Muscle of leg (tissue), 11 donors: ENCODE measurements around the gene ISOC1. TPM values are rescaled to one million over a fixed set of nuclear protein-coding genes. Genes with fewer than 3 reads are reported as not detected.

Source experiments
- DNase-seq: peaks from one replicate; pipeline ENCODE4 v3.0.0; 2013
- H3K27ac ChIP-seq: one replicate; pipeline ENCODE4 v1.5.1; 2013; ENCODE audit warnings: mild to moderate bottlenecking, low read length, control low read depth
- H3K27me3 ChIP-seq: one replicate; pipeline ENCODE4 v1.6.1; 2013; ENCODE audit warnings: low read length; ENCODE audit not compliant: control insufficient read depth, insufficient read depth
- H3K36me3 ChIP-seq: one replicate; pipeline ENCODE4 v1.6.1; 2013; ENCODE audit warnings: low read length; ENCODE audit not compliant: control insufficient read depth, insufficient read depth
- H3K4me1 ChIP-seq: one replicate; pipeline ENCODE4 v1.6.1; 2013; ENCODE audit warnings: low read length; ENCODE audit not compliant: control insufficient read depth, insufficient read depth
- H3K4me3 ChIP-seq: one replicate; pipeline ENCODE4 v1.5.1; 2013; ENCODE audit warnings: low read length, control low read depth
- H3K9me3 ChIP-seq: replicated peaks from 2 replicates; pipeline ENCODE4 v1.6.1; 2013; ENCODE audit warnings: low read depth, low read length; ENCODE audit not compliant: control insufficient read depth
- WGBS: methylation state at CpG from one replicate; pipeline ENCODE4 v1.1.5; 2013; ENCODE audit warnings: missing lambda C conversion rate; ENCODE audit not compliant: insufficient coverage; 5-methylcytosine and 5-hydroxymethylcytosine counted together
- polyA plus RNA-seq, 8 donors: library from polyadenylated mRNA; unstranded; fragments of 120-200 nt; gene quantifications; one replicate each; pipeline versions ENCODE4 v1.2.1 to v1.2.3, GENCODE V29; 2013; ENCODE audit warnings: inconsistent platforms in 1 of 8, low replicate concordance in 1 of 8; ENCODE audit not compliant: insufficient read length in 8 of 8, insufficient read depth in 1 of 8
- total RNA-seq: library from RNA; stranded (reverse); fragments of 120-200 nt; gene quantifications from one replicate; pipeline ENCODE4 v1.2.4, GENCODE V29; 2013

The ISOC1 gene
- total and polyA plus RNA-seq, 9 donors: 18.1 to 35.3 (median 27.2) TPM

- Histone ChIP-seq H3K4me3 (no peak overlapping the region), H3K27ac (no peak overlapping the region), H3K36me3 (no peaks in the 10 kb centered on the region), H3K9me3 (no peaks in the 10 kb centered on the region), H3K27me3 (no peaks in the 10 kb centered on the region), H3K4me1 (peaks cover 6% of the 10 kb centered on the region)
- peak; percentile 70 for DNase-seq
- WGBS: 33% methylated on average over 1 of the region's 1 CpG
Measured at GRCh38 chr5:129063483-129064113, 31.0 kb upstream of the ISOC1 start.

- Histone ChIP-seq H3K27me3 (no peaks in the 10 kb centered on the region), H3K4me3 (no peak overlapping the region), H3K36me3 (no peaks in the 10 kb centered on the region), H3K27ac (no peak overlapping the region), H3K4me1 (peaks cover 6% of the 10 kb centered on the region), H3K9me3 (no peaks in the 10 kb centered on the region)
- 94% methylated on average over 2 of the region's 2 CpGs for WGBS
- no peak for DNase-seq
Measured at GRCh38 chr5:129065721-129066120, 28.8 kb upstream of the ISOC1 start.

GRCh38 chr5:129067745-129068144 is 26.8 kb upstream of the ISOC1 start:
- Histone ChIP-seq H3K27ac (no peak overlapping the region), H3K36me3 (no peaks in the 10 kb centered on the region), H3K27me3 (no peaks in the 10 kb centered on the region), H3K4me1 (peaks cover 6% of the 10 kb centered on the region), H3K4me3 (no peak overlapping the region), H3K9me3 (no peaks in the 10 kb centered on the region)
- no peak for DNase-seq

- Histone ChIP-seq H3K9me3 (no peaks in the 10 kb centered on the region), H3K36me3 (no peaks in the 10 kb centered on the region), H3K4me3 (no peak overlapping the region), H3K27ac (no peak overlapping the region), H3K27me3 (no peaks in the 10 kb centered on the region), H3K4me1 (no peaks in the 10 kb centered on the region)
- DNase-seq: no peak
- no CpG with 5 or more reads among the region's 2 CpGs for WGBS
Measured at GRCh38 chr5:129069292-129069691, 25.3 kb upstream of the ISOC1 start.

GRCh38 chr5:129073111-129073510 is 21.4 kb upstream of the ISOC1 start:
- no peak overlapping the region for H3K4me3 ChIP-seq
- no CpG with 5 or more reads among the region's 3 CpGs for WGBS
- no peak overlapping the region for H3K27ac ChIP-seq
- no peaks in the 10 kb centered on the region for H3K27me3 ChIP-seq
- no peaks in the 10 kb centered on the region for H3K9me3 ChIP-seq
- no peaks in the 10 kb centered on the region for H3K36me3 ChIP-seq
- peak; percentile 86 for DNase-seq
- H3K4me1 ChIP-seq: no peaks in the 10 kb centered on the region

GRCh38 chr5:129074903-129075302 is 19.6 kb upstream of the ISOC1 start:
- no CpG with 5 or more reads among the region's 4 CpGs for WGBS
- Histone ChIP-seq H3K27ac (no peak overlapping the region), H3K36me3 (no peaks in the 10 kb centered on the region), H3K27me3 (no peaks in the 10 kb centered on the region), H3K4me1 (no peaks in the 10 kb centered on the region), H3K9me3 (no peaks in the 10 kb centered on the region), H3K4me3 (no peak overlapping the region)
- peak; percentile 88 for DNase-seq

- peak; percentile 21 for DNase-seq
- no peaks in the 10 kb centered on the region for H3K4me1 ChIP-seq
- no peak overlapping the region for H3K4me3 ChIP-seq
- no peaks in the 10 kb centered on the region for H3K36me3 ChIP-seq
- no peaks in the 10 kb centered on the region for H3K27me3 ChIP-seq
- H3K27ac ChIP-seq: no peak overlapping the region
- no CpG with 5 or more reads among the region's 3 CpGs for WGBS
- H3K9me3 ChIP-seq: no peaks in the 10 kb centered on the region
Measured at GRCh38 chr5:129077433-129078075, 17.0 kb upstream of the ISOC1 start.

GRCh38 chr5:129078247-129078646 is 16.3 kb upstream of the ISOC1 start:
- no peak for DNase-seq
- Histone ChIP-seq H3K27me3 (no peaks in the 10 kb centered on the region), H3K36me3 (no peaks in the 10 kb centered on the region), H3K9me3 (no peaks in the 10 kb centered on the region), H3K4me3 (no peak overlapping the region), H3K27ac (no peak overlapping the region), H3K4me1 (no peaks in the 10 kb centered on the region)
- whole genome bisulfite sequencing: no CpG with 5 or more reads among the region's 1 CpG

- DNase-seq: no peak
- H3K27me3 ChIP-seq: no peaks in the 10 kb centered on the region
- H3K4me3 ChIP-seq: no peak overlapping the region
- H3K4me1 ChIP-seq: no peaks in the 10 kb centered on the region
- H3K9me3 ChIP-seq: no peaks in the 10 kb centered on the region
- no CpG with 5 or more reads among the region's 3 CpGs for WGBS
- no peak overlapping the region for H3K27ac ChIP-seq
- no peaks in the 10 kb centered on the region for H3K36me3 ChIP-seq
Measured at GRCh38 chr5:129078660-129079059, 15.9 kb upstream of the ISOC1 start.

- no peak overlapping the region for H3K27ac ChIP-seq
Measured at GRCh38 chr5:129079496-129079895, 15.1 kb upstream of the ISOC1 start.

GRCh38 chr5:129080766-129081165 is 13.8 kb upstream of the ISOC1 start:
- 93% methylated on average over 6 of the region's 7 CpGs for WGBS
- Histone ChIP-seq H3K27me3 (no peaks in the 10 kb centered on the region), H3K4me1 (no peaks in the 10 kb centered on the region), H3K4me3 (no peak overlapping the region), H3K36me3 (no peaks in the 10 kb centered on the region), H3K27ac (no peak overlapping the region), H3K9me3 (no peaks in the 10 kb centered on the region)
- DNase-seq: no peak

More at GRCh38 chr5:129079496-129079895, 15.1 kb upstream of the ISOC1 start:
- Histone ChIP-seq H3K27me3 (no peaks in the 10 kb centered on the region), H3K36me3 (no peaks in the 10 kb centered on the region), H3K4me1 (no peaks in the 10 kb centered on the region), H3K9me3 (no peaks in the 10 kb centered on the region), H3K4me3 (no peak overlapping the region)
- DNase-seq: peak; percentile 62
